Uterus (tissue), 4 donors: ENCODE measurements around the gene AUH. TPM values are rescaled to one million over a fixed set of nuclear protein-coding genes. Genes with fewer than 3 reads are reported as not detected.

Experiments
- DNase-seq, 2 donors: peaks; one replicate each; pipeline ENCODE4 v3.0.0-alpha.2; 2019 to 2020
- H3K27ac ChIP-seq, 2 donors: fragments of 200-600 bp; sonication (generic); 1 replicate in 1 of 2; 2 replicates in 1 of 2; pipeline ENCODE4 v1.5.1; 2016 to 2018
- H3K27me3 ChIP-seq, 2 donors: fragments of 200-600 bp; sonication (generic); one replicate each; pipeline ENCODE4 v1.5.1; 2018 to 2019; ENCODE audit warnings: control low read depth in 1 of 2
- H3K36me3 ChIP-seq, 2 donors: fragments of 200-600 bp; sonication (generic); one replicate each; pipeline ENCODE4 v1.5.1; 2019; ENCODE audit warnings: control low read depth in 1 of 2
- H3K4me1 ChIP-seq, 2 donors: fragments of 200-600 bp; sonication (generic); one replicate each; pipeline ENCODE4 v1.5.1; 2018 to 2019; ENCODE audit warnings: control low read depth in 1 of 2
- H3K4me3 ChIP-seq, 2 donors: fragments of 200-600 bp; sonication (generic); 1 replicate in 1 of 2; 2 replicates in 1 of 2; pipeline ENCODE4 v1.5.1; 2018 to 2019; ENCODE audit warnings: mild to moderate bottlenecking in 1 of 2
- H3K9me3 ChIP-seq, 2 donors: fragments of 200-600 bp; sonication (generic); one replicate each; pipeline ENCODE4 v1.5.1; 2019; ENCODE audit warnings: control low read depth in 1 of 2
- CTCF ChIP-seq, 4 experiments: fragments of 200-600 bp in 2 of 4; fragments of 450-650 bp in 2 of 4; sonication (generic) in 2 of 4; IDR thresholded peaks; one replicate each; pipeline ENCODE4 v1.5.1; 2016 to 2019; ENCODE audit warnings: antibody characterized with exemption in 4 of 4, mild to moderate bottlenecking in 2 of 4, moderate library complexity in 1 of 4
- POLR2A ChIP-seq, 2 donors: fragments of 450-650 bp; IDR thresholded peaks; one replicate each; pipeline ENCODE4 v1.6.1; 2016; ENCODE audit warnings: antibody characterized with exemption in 2 of 2, mild to moderate bottlenecking in 1 of 2, moderate library complexity in 1 of 2
- intact Hi-C: fragments of 100-400 bp; cut with DNase I; formaldehyde crosslinking; loops from one replicate; pipeline ENCODE4 v1.15.1; 2023; ENCODE audit warnings: low total_unique reads
- total RNA-seq, 4 donors: library from RNA; depleted of rRNA in 3 of 4; stranded (reverse); fragments of >200 nt in 3 of 4; gene quantifications; one replicate each; pipeline versions ENCODE4 v1.1.0 to v1.2.4, GENCODE V29; 2014 to 2023
- donor health status: DM: yes; HTN: yes; CAD: no.

AUH gene
- total RNA-seq, 4 donors from 2014 or later = 4.4 to 36.7 (median 23.7) TPM

GRCh38 chr9:91211414-91211813 is 150.3 kb downstream of the AUH start:
- intact Hi-C loops = no loop called here
- no peak for DNase-seq
- H3K4me3 ChIP-seq = no peak overlapping the region
- H3K27me3 ChIP-seq = no peaks in the 10 kb centered on the region
- no peaks in the 10 kb centered on the region for H3K36me3 ChIP-seq
- H3K27ac ChIP-seq = peak overlapping the region; percentile 73 to 74
- H3K9me3 ChIP-seq = no peaks in the 10 kb centered on the region
- TF ChIP-seq CTCF (IDR thresholded peaks at IDR 0.05) (no peak), POLR2A (IDR thresholded peaks at IDR 0.05) (no peak)
- H3K4me1 ChIP-seq = no peaks in the 10 kb centered on the region

- intact Hi-C loops = no loop called here
- Histone ChIP-seq H3K4me1 (no peaks in the 10 kb centered on the region), H3K4me3 (no peak overlapping the region), H3K27ac (peak overlapping the region in 1 of 2 donors; percentile 74), H3K9me3 (no peaks in the 10 kb centered on the region), H3K36me3 (no peaks in the 10 kb centered on the region), H3K27me3 (no peaks in the 10 kb centered on the region)
- no peak for DNase-seq
- TF ChIP-seq POLR2A (IDR thresholded peaks at IDR 0.05) (no peak), CTCF (IDR thresholded peaks at IDR 0.05) (no peak)
These were observed 151.4 kb downstream of the AUH start for GRCh38 chr9:91210318-91210717.

GRCh38 chr9:91208837-91209236 is 152.9 kb downstream of the AUH start:
- Histone ChIP-seq H3K27ac (no peak overlapping the region), H3K4me1 (no peaks in the 10 kb centered on the region), H3K9me3 (no peaks in the 10 kb centered on the region), H3K27me3 (no peaks in the 10 kb centered on the region), H3K4me3 (no peak overlapping the region), H3K36me3 (no peaks in the 10 kb centered on the region)
- no peak for DNase-seq
- TF ChIP-seq CTCF (IDR thresholded peaks at IDR 0.05) = no peak
- TF ChIP-seq POLR2A (IDR thresholded peaks at IDR 0.05) = no peak
- intact Hi-C loops = no loop called here

GRCh38 chr9:91208419-91208745 is 153.3 kb downstream of the AUH start:
- Histone ChIP-seq H3K27me3 (no peaks in the 10 kb centered on the region), H3K9me3 (no peaks in the 10 kb centered on the region), H3K36me3 (no peaks in the 10 kb centered on the region), H3K27ac (peak overlapping the region; percentile 24 to 64), H3K4me3 (no peak overlapping the region), H3K4me1 (no peaks in the 10 kb centered on the region)
- intact Hi-C loops = no loop called here
- TF ChIP-seq CTCF (IDR thresholded peaks at IDR 0.05) (no peak), POLR2A (IDR thresholded peaks at IDR 0.05) (no peak)
- no peak for DNase-seq

GRCh38 chr9:91207729-91208418 is 153.8 kb downstream of the AUH start:
- no peaks in the 10 kb centered on the region for H3K36me3 ChIP-seq
- H3K27me3 ChIP-seq = no peaks in the 10 kb centered on the region
- no peak overlapping the region for H3K4me3 ChIP-seq
- TF ChIP-seq POLR2A (IDR thresholded peaks at IDR 0.05) = no peak
- intact Hi-C loops = no loop called here
- peak overlapping the region; percentile 24 to 64 for H3K27ac ChIP-seq
- no peaks in the 10 kb centered on the region for H3K9me3 ChIP-seq
- no peak for DNase-seq
- no peaks in the 10 kb centered on the region for H3K4me1 ChIP-seq

GRCh38 chr9:91207397-91207728 is 154.4 kb downstream of the AUH start:
- H3K36me3 ChIP-seq = no peaks in the 10 kb centered on the region
- H3K4me3 ChIP-seq = no peak overlapping the region
- intact Hi-C loops = no loop called here
- H3K27me3 ChIP-seq = no peaks in the 10 kb centered on the region
- peak overlapping the region; percentile 24 to 64 for H3K27ac ChIP-seq
- no peak for DNase-seq
- no peaks in the 10 kb centered on the region for H3K9me3 ChIP-seq
- H3K4me1 ChIP-seq = no peaks in the 10 kb centered on the region
- TF ChIP-seq POLR2A (IDR thresholded peaks at IDR 0.05) (no peak), CTCF (IDR thresholded peaks at IDR 0.05) (no peak)
